ENCODE measurements around the gene MAN2C1.

GRCh38 chr15:75366163-75366562 is 2.2 kb downstream of the MAN2C1 start:
- TF ChIP-seq CTCF (IDR thresholded peaks at IDR 0.05) (no peak), POLR2A (IDR thresholded peaks at IDR 0.05) (no peak), POLR2AphosphoS5 (IDR thresholded peaks at IDR 0.05) (no peak)
